ENCODE measurements around the gene SEC14L1.

The SEC14L1 gene

GRCh38 chr17:77193653-77194052 lies 52.9 kb downstream of the SEC14L1 start:
- no peak for DNase-seq (ENCODE audit: low read depth)
- no peak overlapping the region for H3K4me3 ChIP-seq (ENCODE audit: low read length)
- TF ChIP-seq CTCF (conservative IDR thresholded peaks at IDR 0.05; ENCODE audit: low read length), result no peak

GRCh38 chr17:77194179-77194578 lies 53.4 kb downstream of the SEC14L1 start:
- no peak for DNase-seq (ENCODE audit: low read depth)
- TF ChIP-seq CTCF (conservative IDR thresholded peaks at IDR 0.05; ENCODE audit: low read length), result no peak
- no peak overlapping the region for H3K4me3 ChIP-seq (ENCODE audit: low read length)

- H3K4me3 ChIP-seq (ENCODE audit: low read length), result no peak overlapping the region
- DNase-seq (ENCODE audit: low read depth), result peak; percentile 34
- no peak for TF ChIP-seq CTCF (conservative IDR thresholded peaks at IDR 0.05; ENCODE audit: low read length)
These were observed 55.5 kb downstream of the SEC14L1 start for GRCh38 chr17:77196251-77196650.

GRCh38 chr17:77197115-77197514 lies 56.3 kb downstream of the SEC14L1 start:
- no peak for TF ChIP-seq CTCF (conservative IDR thresholded peaks at IDR 0.05; ENCODE audit: low read length)
- no peak overlapping the region for H3K4me3 ChIP-seq (ENCODE audit: low read length)
- no peak for DNase-seq (ENCODE audit: low read depth)

- no peak overlapping the region for H3K4me3 ChIP-seq (ENCODE audit: low read length)
- no peak for TF ChIP-seq CTCF (conservative IDR thresholded peaks at IDR 0.05; ENCODE audit: low read length)
These were observed 59.9 kb downstream of the SEC14L1 start for GRCh38 chr17:77200711-77201110.

GRCh38 chr17:77203436-77203835 lies 62.7 kb downstream of the SEC14L1 start:
- no peak for TF ChIP-seq CTCF (conservative IDR thresholded peaks at IDR 0.05; ENCODE audit: low read length)
- H3K4me3 ChIP-seq (ENCODE audit: low read length), result no peak overlapping the region
- no peak for DNase-seq (ENCODE audit: low read depth)

More at GRCh38 chr17:77200711-77201110, 59.9 kb downstream of the SEC14L1 start:
- DNase-seq (ENCODE audit: low read depth), result no peak

- TF ChIP-seq CTCF (conservative IDR thresholded peaks at IDR 0.05; ENCODE audit: low read length), result no peak
- DNase-seq (ENCODE audit: low read depth), result no peak
- H3K4me3 ChIP-seq (ENCODE audit: low read length), result no peak overlapping the region
These were observed 63.1 kb downstream of the SEC14L1 start for GRCh38 chr17:77203846-77204245.

All from AG10803 (cell line).